ENCODE data around the gene LGR6. TPM values are rescaled to one million over a fixed set of nuclear protein-coding genes. Genes with fewer than 3 reads are reported as not detected.

Gene LGR6
- total and polyA plus RNA-seq, 8 donors: 0.75 to 1.8 (median 1.5) TPM

- H3K27me3 ChIP-seq: no peaks in the 10 kb centered on the region
- no peak overlapping the region for H3K27ac ChIP-seq
- no peaks in the 10 kb centered on the region for H3K9me3 ChIP-seq
- H3K4me1 ChIP-seq: no peaks in the 10 kb centered on the region
- no peak overlapping the region for H3K4me3 ChIP-seq
- no peak for TF ChIP-seq CTCF (IDR thresholded peaks at IDR 0.05)
- no peak for ATAC-seq
- no peaks in the 10 kb centered on the region for H3K36me3 ChIP-seq
- DNase-seq: no peak
- intact Hi-C loops (cut with DNase I): no loop called here
These were observed 31.5 kb downstream of the LGR6 start for GRCh38 chr1:202225131-202225530.

GRCh38 chr1:202227053-202227672 is 33.6 kb downstream of the LGR6 start:
- no peak for TF ChIP-seq CTCF (IDR thresholded peaks at IDR 0.05)
- no peak for ATAC-seq
- intact Hi-C loops (cut with DNase I): no loop called here

GRCh38 chr1:202227997-202228401 is 34.4 kb downstream of the LGR6 start:
- Histone ChIP-seq H3K4me3 (no peak overlapping the region), H3K27me3 (no peaks in the 10 kb centered on the region), H3K27ac (no peak overlapping the region), H3K4me1 (no peaks in the 10 kb centered on the region), H3K36me3 (no peaks in the 10 kb centered on the region), H3K9me3 (no peaks in the 10 kb centered on the region)
- intact Hi-C loops (cut with DNase I): no loop called here
- ATAC-seq (no peak), DNase-seq (no peak)
- no peak for TF ChIP-seq CTCF (IDR thresholded peaks at IDR 0.05)

More at GRCh38 chr1:202227053-202227672, 33.6 kb downstream of the LGR6 start:
- H3K36me3 ChIP-seq: no peaks in the 10 kb centered on the region
- H3K27ac ChIP-seq: no peak overlapping the region
- DNase-seq: no peak
- no peak overlapping the region for H3K4me3 ChIP-seq
- H3K9me3 ChIP-seq: no peaks in the 10 kb centered on the region
- H3K27me3 ChIP-seq: no peaks in the 10 kb centered on the region
- H3K4me1 ChIP-seq: no peaks in the 10 kb centered on the region

- intact Hi-C loops (cut with DNase I): no loop called here
- ATAC-seq (no peak), DNase-seq (no peak)
- Histone ChIP-seq H3K4me3 (no peak overlapping the region), H3K27ac (no peak overlapping the region), H3K27me3 (no peaks in the 10 kb centered on the region), H3K9me3 (no peaks in the 10 kb centered on the region), H3K4me1 (no peaks in the 10 kb centered on the region), H3K36me3 (no peaks in the 10 kb centered on the region)
- TF ChIP-seq CTCF (IDR thresholded peaks at IDR 0.05): no peak
These were observed 35.0 kb downstream of the LGR6 start for GRCh38 chr1:202228484-202229122.

GRCh38 chr1:202229376-202229775 is 35.8 kb downstream of the LGR6 start:
- ATAC-seq: no peak
- H3K9me3 ChIP-seq: no peaks in the 10 kb centered on the region
- no peaks in the 10 kb centered on the region for H3K36me3 ChIP-seq
- no peak overlapping the region for H3K4me3 ChIP-seq
- intact Hi-C loops (cut with DNase I): no loop called here
- H3K27ac ChIP-seq: no peak overlapping the region
- no peaks in the 10 kb centered on the region for H3K27me3 ChIP-seq
- no peaks in the 10 kb centered on the region for H3K4me1 ChIP-seq
- no peak for DNase-seq
- no peak for TF ChIP-seq CTCF (IDR thresholded peaks at IDR 0.05)
